Measurements from ENCODE around the gene FGF7.

GRCh38 chr15:49435174-49435573 is 12.1 kb downstream of the FGF7 start:
- TF ChIP-seq CTCF (conservative IDR thresholded peaks at IDR 0.05; ENCODE audit: low read depth, low read length), result no peak
- TF ChIP-seq EZH2 (IDR thresholded peaks at IDR 0.05; ENCODE audit: low read length, unreplicated experiment), result no peak
- no peak for TF ChIP-seq EZH2phosphoT487 (IDR thresholded peaks at IDR 0.05; ENCODE audit: borderline replicate concordance, low read length)
